RWPE1 (cell line): Measurements from ENCODE around the gene MRPS27.

Source experiments
- CTCF ChIA-PET: fragments of 350-600 bp; sonication (Branson Sonifier 250); formaldehyde crosslinking; extraction: SDS; loops from one replicate; lab custom pipeline; 2021; lab: Yijun Ruan, JAX
- POLR2A ChIA-PET: fragments of 400-600 bp; formaldehyde crosslinking; extraction: SDS; loops from one replicate; lab custom pipeline; 2020; ENCODE audit warnings: antibody characterized with exemption; ENCODE audit not compliant: low non-redundant PET; lab: Yijun Ruan, JAX
- DNase-seq: peaks from one replicate; pipeline ENCODE4 v3.0.0; 2012; ENCODE audit warnings: low spot score
- H3K27ac ChIP-seq: fragments of 450-650 bp; 2 replicates; pipeline ENCODE4 v1.5.1; 2017
- TF ChIP-seq, protein P1 (sequence below): fragments of 450-650 bp; conservative IDR thresholded peaks from 2 replicates; pipeline ENCODE4 v1.5.1; 2017; ENCODE audit warnings: low read depth, mild to moderate bottlenecking

Gene MRPS27

DNA sequence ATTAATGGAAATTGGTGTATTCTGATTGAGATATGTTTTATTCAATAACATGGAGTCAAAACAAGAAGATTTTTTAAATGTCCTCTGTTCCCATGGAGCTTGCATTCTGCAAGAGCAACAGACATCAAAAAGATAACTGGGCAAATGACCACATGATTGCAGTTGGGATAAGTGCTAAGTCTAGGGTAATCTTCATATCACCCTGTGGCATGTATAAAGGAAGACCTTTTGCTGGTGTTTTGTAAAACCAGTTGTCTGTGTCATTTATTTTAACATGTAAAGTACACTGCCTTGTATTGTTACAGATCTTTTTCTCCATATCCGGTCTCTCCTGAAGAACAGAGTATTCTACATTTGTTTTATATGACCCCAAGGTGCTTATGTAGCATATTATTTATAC, 44.1 kb upstream of the MRPS27 start:
- ChIA-PET CTCF (interaction anchor here (0.6 to 6.1 kb wide), 2 partner anchors 160 to 474 kb away, joined by 3 to 62 read pairs; no protein-coding TSS in a partner anchor), POLR2A (no interaction called here)
- no peak for DNase-seq
- no peak overlapping the region for H3K27ac ChIP-seq
- TF ChIP-seq, protein P1, sequence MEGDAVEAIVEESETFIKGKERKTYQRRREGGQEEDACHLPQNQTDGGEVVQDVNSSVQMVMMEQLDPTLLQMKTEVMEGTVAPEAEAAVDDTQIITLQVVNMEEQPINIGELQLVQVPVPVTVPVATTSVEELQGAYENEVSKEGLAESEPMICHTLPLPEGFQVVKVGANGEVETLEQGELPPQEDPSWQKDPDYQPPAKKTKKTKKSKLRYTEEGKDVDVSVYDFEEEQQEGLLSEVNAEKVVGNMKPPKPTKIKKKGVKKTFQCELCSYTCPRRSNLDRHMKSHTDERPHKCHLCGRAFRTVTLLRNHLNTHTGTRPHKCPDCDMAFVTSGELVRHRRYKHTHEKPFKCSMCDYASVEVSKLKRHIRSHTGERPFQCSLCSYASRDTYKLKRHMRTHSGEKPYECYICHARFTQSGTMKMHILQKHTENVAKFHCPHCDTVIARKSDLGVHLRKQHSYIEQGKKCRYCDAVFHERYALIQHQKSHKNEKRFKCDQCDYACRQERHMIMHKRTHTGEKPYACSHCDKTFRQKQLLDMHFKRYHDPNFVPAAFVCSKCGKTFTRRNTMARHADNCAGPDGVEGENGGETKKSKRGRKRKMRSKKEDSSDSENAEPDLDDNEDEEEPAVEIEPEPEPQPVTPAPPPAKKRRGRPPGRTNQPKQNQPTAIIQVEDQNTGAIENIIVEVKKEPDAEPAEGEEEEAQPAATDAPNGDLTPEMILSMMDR: no peak

DNA sequence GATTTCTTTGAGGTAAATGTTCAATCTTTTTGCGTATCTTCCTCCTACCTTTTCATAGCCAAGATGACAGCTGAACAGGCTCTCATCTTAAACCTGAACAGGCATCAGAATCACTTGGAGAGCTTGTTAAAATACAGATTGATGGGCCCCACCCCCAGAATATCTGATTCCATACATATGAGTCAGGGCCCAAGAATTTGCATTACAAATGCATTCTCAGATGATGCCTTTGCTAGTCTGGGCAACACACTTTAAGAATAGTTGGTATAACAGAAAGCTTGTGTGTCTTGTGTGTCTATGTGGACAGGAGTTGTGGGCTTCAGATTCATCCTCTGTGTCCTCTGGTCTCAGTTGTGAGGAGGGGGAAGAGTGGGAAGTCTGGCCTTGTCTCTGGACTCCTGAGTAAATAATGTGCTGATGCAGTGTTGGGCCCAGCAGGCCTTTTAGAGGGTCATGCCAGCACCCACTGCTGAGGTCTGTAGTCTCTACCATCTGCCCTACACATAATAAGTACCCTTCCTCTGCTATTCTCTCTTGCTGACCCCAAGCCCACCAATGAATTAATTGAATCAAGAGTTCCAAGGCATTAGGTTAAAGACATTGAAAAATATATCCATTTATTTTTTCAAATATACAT, 43.2 kb upstream of the MRPS27 start:
- DNase-seq: peak; percentile 74
- CTCF ChIA-PET: interaction anchor here (0.6 to 1.0 kb wide), 4 partner anchors 121 to 475 kb away, joined by 3 read pairs; no protein-coding TSS in a partner anchor
- TF ChIP-seq, protein P1: no peak
- H3K27ac ChIP-seq: peak overlapping the region; percentile 77
- POLR2A ChIA-PET: no interaction called here

DNA sequence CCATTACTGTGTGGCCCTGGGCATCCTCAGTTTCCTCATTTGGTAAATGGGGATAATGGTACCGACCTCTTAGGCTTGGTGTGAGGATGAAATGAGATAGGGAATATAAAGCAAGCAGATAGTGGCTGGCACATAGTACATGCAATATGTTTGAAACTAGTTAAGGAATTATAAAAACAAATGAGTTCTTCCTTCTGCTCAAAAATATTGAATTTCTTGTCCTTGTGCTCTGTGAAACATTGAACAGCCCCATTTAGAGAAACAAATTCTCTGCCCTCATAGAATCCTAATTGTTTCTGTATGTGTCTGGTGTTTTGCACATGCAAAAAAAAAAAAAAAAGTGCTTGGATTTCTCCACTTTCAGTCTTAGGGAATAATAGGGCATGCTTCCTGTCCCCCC, 39.8 kb upstream of the MRPS27 start:
- H3K27ac ChIP-seq: no peak overlapping the region
- POLR2A ChIA-PET: no interaction called here
- TF ChIP-seq, protein P1: no peak
- CTCF ChIA-PET: interaction anchor here (0.7 to 1.2 kb wide), 3 partner anchors 12 to 164 kb away, joined by 3 to 4 read pairs (median 3); no protein-coding TSS in a partner anchor
- DNase-seq: no peak

DNA sequence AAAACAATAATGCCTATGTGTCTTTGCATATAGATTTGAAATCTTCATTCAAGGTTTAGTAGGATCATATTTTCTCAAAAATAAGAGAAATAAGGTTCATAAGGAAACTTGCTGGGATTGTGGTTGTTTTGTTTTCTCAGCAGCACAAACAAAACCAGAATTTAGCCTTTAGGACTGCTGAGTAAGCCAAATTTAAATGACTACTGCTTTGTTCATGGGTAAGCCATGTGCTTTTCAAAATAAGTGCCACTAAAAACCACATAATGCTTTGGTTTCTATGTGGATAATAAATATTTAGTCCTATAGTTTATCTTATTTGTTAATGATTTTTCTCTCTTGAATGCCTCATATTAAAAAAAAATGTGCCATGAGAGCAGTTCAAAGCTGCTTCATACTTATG, 38.9 kb upstream of the MRPS27 start:
- no peak overlapping the region for H3K27ac ChIP-seq
- DNase-seq: no peak
- TF ChIP-seq, protein P1: no peak
- ChIA-PET POLR2A (no interaction called here), CTCF (interaction anchor here (0.6 to 1.1 kb wide), 2 partner anchors 11 to 144 kb away, joined by 3 read pairs; no protein-coding TSS in a partner anchor)

DNA sequence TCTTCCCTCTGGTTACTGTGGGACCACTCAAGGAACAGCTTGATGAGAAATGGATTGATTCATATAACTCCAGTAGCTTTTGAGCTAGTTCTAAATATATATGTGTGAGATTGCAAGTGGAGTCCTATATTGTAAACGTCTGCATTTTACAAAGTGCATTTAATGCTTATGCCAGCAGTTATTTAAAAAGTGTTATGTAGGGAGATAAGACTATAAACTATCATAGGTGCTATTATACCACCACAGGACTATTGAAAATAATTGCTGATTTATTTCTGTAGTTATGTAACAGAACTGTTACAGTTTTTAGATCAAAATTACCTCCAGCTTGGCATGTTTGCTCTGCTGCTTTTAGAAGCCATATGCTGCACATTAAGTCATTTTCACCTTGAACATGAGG, 36.3 kb upstream of the MRPS27 start:
- POLR2A ChIA-PET: no interaction called here
- CTCF ChIA-PET: interaction anchor here (0.6 to 1.2 kb wide), 9 partner anchors 10 to 482 kb away, joined by 3 to 16 read pairs (median 3); no protein-coding TSS in a partner anchor
- DNase-seq: no peak
- TF ChIP-seq, protein P1: no peak
- H3K27ac ChIP-seq: no peak overlapping the region

DNA sequence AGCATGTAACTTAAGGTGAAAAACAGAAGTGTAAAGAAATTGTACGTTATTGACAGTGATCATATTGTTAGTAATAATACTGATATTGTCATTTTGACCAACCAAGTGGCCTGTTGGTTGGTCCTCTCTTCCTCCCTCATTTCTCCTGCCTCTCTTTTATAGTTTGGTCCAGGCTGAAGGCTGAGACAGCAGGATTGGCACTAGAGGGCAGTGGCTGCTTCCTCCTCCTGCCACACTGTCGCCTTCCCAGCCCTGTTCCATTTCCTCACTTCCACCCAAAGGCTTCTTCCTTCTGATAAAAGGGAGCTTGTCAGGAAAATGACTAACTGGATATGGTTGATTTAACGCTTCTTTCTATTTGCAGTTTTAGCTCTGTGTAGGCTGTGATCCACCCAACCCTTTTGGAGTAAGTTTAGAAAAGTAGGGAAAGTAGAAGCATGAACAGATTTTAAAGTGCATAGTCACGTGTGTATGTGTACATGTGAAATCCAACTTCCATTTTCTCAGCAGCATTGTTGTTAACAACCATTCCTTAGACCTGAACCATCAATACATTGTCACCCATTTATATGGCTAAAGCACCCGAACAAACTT, 35.8 kb upstream of the MRPS27 start:
- ChIA-PET CTCF (interaction anchor here (0.6 to 1.2 kb wide), 8 partner anchors 10 to 482 kb away, joined by 3 to 16 read pairs (median 4); no protein-coding TSS in a partner anchor), POLR2A (no interaction called here)
- DNase-seq: peak; percentile 45

More for the DNA sequence above, 35.8 kb upstream of the MRPS27 start:
- TF ChIP-seq, protein P1: peak; percentile 60
- H3K27ac ChIP-seq: no peak overlapping the region
